GM11168 (cell line): ENCODE measurements around the gene LDLRAD3.

ENCODE experiments used
- in situ Hi-C: fragments of 300-500 bp; cut with MboI; formaldehyde crosslinking; loops from one replicate; pipeline ENCODE4 v1.12.0; 2022; ENCODE audit warnings: low sequenced_read_pairs; ENCODE audit not compliant: unreplicated experiment

LDLRAD3 gene

GRCh38 chr11:36243641-36244040 is 299.8 kb downstream of the LDLRAD3 start:
- in situ Hi-C loops = no loop called here

- in situ Hi-C loops = no loop called here
These were observed 303.6 kb downstream of the LDLRAD3 start for GRCh38 chr11:36247493-36247892.

GRCh38 chr11:36248436-36248835 is 304.6 kb downstream of the LDLRAD3 start:
- in situ Hi-C loops = no loop called here

DNA sequence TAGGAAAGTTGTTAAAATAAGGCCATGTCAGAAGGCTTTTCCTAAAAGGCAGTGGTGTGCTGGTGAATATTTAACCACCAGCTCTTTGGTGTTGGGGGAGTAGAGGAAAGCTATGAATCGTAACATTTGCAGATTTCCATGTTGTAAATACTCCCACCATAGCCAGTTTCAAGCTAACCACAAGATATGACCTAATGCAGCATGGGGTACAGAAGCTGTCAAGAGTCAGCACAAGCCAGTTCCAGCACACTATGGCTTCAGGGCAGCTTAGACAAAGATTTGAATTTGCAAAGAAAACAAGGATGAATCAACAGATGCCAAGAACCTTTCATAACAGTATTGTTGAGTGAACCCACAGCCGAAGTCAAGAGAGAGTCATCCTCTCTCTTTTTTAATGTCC is 305.4 kb downstream of the LDLRAD3 start:
- in situ Hi-C loops = no loop called here

- in situ Hi-C loops = loop anchor here (25.0 kb wide), 1 partner anchor 440 kb away; no protein-coding TSS in a partner anchor
These were observed 308.0 kb downstream of the LDLRAD3 start for GRCh38 chr11:36251823-36252222.

GRCh38 chr11:36253238-36253637 is 309.4 kb downstream of the LDLRAD3 start:
- in situ Hi-C loops = loop anchor here (25.0 kb wide), 1 partner anchor 441 kb away; no protein-coding TSS in a partner anchor

DNA sequence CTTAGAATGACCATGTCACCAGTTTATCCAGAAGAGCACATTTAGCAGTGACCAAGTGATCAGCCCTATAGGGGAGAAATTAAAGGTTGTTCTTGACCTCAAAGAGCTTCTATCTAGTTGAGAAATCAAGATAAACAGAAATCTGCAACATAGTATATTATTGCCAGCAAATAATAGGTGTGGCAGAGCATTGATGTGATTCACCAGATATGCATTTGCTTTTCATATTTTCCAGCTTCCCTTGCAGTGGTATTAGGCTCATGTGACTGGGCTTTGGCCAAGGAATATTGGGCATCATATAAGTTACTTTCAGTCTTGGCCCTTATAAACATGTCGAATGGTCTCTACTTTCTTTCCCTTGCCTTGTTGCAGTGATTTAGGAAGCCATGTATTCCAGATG is 310.9 kb downstream of the LDLRAD3 start:
- in situ Hi-C loops = loop anchor here (25.0 kb wide), 1 partner anchor 442 kb away; no protein-coding TSS in a partner anchor

GRCh38 chr11:36257351-36257750 is 313.5 kb downstream of the LDLRAD3 start:
- in situ Hi-C loops = loop anchor here (25.0 kb wide), 1 partner anchor 445 kb away; no protein-coding TSS in a partner anchor

- in situ Hi-C loops = loop anchor here (25.0 kb wide), 1 partner anchor 447 kb away; no protein-coding TSS in a partner anchor
These were observed 315.0 kb downstream of the LDLRAD3 start for GRCh38 chr11:36258730-36259360.

- in situ Hi-C loops = loop anchor here (10.0 to 25.0 kb wide), 2 partner anchors 449 to 646 kb away; partner anchors contain the start of gene FJX1
These were observed 317.2 kb downstream of the LDLRAD3 start for GRCh38 chr11:36261094-36261493.

- in situ Hi-C loops = loop anchor here (10.0 to 25.0 kb wide), 2 partner anchors 452 to 649 kb away; partner anchors contain the start of gene FJX1
These were observed 320.4 kb downstream of the LDLRAD3 start for GRCh38 chr11:36264011-36264972.

DNA sequence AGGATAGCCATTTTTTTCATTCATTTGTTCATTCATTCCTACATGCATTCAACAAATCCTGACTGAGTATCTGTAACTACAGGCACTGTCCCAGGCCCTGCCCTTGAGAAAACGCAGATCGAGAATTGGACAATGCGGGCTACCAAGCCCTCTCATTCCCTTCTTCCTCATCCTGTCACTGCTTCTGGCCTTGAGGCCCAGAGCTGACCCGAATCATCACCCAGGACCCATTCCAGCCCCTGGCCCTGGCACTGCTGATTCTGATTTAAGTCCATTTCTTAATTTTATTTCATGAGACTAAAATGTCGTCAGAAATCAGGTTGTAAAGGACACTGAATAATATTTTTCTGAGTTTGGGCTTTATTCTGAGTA is 321.1 kb downstream of the LDLRAD3 start:
- in situ Hi-C loops = loop anchor here (10.0 to 25.0 kb wide), 2 partner anchors 453 to 650 kb away; partner anchors contain the start of gene FJX1

DNA sequence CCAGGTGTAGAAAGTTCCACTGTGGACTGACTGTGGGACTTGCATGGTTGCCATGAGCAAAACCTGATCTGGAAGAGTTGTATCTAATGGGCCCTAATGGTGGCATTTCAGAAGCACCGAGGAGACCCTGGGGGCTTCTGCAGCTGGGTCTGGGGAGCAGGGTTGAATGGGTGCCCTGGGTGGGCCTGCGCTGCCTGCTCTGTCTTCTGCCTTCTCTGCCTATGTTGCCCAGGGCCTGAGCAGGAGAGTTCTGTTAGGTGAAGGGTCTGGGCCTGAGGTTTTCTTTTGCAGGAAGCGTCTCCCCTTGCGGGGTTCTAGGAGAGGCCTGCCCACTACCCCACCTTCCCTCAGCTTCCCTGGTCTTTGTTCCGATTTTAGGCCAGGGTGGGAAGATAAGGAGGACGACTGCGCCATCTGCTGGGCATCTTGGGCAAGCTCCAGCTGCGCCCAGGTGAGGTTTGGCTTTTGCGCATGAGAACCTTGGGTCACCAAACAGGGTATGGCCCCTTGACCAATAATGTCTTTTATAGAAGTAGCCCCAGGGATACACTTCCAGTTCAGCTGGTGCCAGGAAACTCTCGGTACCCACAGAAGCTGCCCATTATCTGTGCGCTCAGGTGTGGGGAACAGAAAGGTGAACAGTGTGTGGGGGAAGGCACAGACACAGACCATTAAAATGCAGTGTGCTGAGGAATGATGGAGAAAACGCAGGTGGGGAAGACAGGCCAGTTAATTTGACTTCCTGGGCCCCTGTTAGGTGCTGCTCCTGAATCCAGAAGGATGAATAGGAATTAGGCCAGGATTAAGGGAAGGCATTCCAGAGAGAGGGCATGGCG is 322.1 kb downstream of the LDLRAD3 start:
- in situ Hi-C loops = loop anchor here (10.0 to 25.0 kb wide), 2 partner anchors 454 to 651 kb away; partner anchors contain the start of gene FJX1

- in situ Hi-C loops = loop anchor here (10.0 to 25.0 kb wide), 2 partner anchors 454 to 652 kb away; partner anchors contain the start of gene FJX1
These were observed 322.9 kb downstream of the LDLRAD3 start for GRCh38 chr11:36266767-36267166.

DNA sequence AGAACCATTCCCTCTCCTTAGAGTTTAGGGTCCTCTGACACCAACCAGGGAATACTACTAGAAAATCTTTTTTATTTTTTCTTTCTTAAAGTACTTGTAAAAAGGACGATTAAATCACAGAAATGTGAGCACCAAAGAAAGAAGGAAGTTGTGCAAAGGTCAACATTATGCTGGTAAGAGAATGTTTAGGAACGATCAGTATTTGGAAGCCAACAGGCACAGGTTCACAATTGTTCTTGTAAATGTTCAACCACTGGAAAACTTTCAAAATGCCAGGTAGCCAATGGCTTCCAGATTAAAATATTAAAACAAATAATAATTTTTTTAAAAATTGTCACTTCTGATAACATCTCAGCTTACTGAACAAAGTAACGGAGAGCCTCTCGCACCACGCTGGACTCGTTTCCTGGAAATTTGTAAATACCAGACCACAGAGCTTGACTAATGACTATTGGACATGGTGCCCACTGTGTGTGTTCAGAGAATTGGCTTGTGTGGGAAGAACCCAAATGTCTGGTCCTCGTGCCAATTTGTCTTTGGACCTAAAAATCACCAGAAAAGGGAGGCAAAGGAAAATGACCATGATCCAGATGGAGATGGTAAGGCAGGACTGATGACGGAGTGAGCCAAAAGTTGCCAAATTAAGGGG is 324.6 kb downstream of the LDLRAD3 start:
- in situ Hi-C loops = loop anchor here (10.0 to 25.0 kb wide), 2 partner anchors 456 to 654 kb away; partner anchors contain the start of gene FJX1

DNA sequence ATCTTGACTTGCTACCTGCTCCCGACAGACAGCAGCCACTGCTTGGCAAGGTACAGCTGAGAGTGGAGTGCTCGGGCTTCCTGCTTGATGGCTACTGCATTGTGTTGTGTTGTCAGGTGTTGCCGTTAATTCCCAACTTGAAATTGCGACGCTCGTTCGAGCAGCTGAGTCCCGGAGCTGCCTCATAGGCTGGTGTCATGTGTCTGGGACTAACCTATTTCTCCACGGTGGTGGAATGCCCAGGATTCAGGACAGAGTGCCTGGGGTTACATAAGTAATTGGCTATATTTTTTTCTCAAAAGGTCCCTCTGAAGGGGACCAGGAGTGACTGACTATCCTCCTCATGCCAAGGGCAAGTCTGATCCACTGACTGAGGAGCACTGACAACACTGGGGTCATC is 326.8 kb downstream of the LDLRAD3 start:
- in situ Hi-C loops = loop anchor here (25.0 kb wide), 1 partner anchor 458 kb away; no protein-coding TSS in a partner anchor

DNA sequence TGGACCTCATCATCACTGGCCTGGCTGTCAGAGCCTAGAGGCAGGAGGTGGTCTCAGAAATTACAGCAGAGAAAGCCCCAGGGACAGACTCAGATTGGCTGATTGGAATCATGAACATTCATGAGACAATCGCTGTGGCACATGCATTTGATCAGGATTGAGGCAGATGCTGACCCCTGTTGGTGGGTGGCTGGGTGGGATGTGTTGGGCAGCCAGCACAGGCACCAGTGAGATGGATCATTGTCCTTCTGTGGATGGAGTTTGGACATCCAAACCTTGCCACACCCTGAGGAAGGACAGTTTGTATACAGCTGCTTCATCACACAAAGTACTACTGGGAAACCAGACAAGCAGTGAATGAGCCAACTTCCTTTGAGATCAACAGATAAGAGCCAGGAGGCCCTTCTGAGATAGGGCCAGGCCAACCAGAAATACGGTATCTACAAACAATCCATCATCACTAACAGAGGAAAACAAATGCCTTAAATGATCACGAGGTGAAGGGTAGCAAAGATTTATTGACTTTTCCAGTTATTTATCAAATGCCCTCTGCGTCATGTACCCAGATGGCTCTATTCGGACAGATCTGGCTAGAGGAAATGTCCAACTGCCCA is 328.0 kb downstream of the LDLRAD3 start:
- in situ Hi-C loops = loop anchor here (25.0 kb wide), 1 partner anchor 460 kb away; no protein-coding TSS in a partner anchor

- in situ Hi-C loops = loop anchor here (25.0 kb wide), 1 partner anchor 461 kb away; no protein-coding TSS in a partner anchor
These were observed 329.2 kb downstream of the LDLRAD3 start for GRCh38 chr11:36273110-36273509.
